ENCODE measurements around the gene PRTN3.

Gene PRTN3

DNA sequence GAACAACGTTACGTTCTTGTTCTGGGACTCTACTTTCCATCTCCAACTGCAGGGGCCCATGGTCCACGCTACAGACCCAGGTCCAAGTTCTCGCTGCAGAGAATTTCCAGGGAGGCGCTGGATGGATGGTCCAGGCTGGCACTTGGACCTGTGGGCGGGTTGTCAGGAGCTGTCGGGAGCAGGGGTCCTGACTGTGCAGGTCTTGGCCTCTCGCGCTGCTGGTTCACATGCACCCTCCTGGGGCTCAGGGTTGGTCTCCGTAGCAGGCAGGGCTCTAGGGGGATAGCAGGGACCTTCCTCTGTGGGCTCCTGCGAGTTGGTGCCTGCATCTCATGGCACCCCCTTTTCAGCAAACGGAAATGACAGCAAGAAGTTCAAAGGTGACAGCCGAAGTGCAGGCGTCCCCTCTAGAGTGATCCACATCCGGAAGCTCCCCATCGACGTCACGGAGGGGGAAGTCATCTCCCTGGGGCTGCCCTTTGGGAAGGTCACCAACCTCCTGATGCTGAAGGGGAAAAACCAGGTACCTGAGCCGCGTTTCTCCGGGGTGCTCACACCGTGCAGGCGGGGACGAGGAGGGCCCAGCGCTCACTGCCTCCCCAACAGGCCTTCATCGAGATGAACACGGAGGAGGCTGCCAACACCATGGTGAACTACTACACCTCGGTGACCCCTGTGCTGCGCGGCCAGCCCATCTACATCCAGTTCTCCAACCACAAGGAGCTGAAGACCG is 36.9 kb upstream of the PRTN3 start:
- no peak for DNase-seq

DNA sequence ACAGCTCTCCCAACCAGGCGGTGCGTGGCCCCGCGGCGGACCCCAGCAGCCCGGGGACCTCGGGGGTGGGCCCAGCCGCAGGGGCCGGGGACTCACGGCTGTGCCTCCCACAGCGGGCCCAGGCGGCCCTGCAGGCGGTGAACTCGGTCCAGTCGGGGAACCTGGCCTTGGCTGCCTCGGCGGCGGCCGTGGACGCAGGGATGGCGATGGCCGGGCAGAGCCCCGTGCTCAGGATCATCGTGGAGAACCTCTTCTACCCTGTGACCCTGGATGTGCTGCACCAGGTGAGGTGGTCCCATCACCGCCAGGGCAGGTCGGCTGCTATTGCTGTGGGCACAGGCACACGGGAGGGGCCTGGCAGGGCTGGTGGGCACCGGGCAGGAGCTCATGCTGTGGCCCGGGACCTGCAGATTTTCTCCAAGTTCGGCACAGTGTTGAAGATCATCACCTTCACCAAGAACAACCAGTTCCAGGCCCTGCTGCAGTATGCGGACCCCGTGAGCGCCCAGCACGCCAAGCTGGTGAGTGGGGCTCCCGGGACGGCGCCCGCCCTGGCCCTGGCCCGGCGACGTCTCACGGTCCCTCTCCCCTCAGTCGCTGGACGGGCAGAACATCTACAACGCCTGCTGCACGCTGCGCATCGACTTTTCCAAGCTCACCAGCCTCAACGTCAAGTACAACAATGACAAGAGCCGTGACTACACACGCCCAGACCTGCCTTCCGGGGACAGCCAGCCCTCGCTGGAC is 36.2 kb upstream of the PRTN3 start:
- no peak for DNase-seq

DNA sequence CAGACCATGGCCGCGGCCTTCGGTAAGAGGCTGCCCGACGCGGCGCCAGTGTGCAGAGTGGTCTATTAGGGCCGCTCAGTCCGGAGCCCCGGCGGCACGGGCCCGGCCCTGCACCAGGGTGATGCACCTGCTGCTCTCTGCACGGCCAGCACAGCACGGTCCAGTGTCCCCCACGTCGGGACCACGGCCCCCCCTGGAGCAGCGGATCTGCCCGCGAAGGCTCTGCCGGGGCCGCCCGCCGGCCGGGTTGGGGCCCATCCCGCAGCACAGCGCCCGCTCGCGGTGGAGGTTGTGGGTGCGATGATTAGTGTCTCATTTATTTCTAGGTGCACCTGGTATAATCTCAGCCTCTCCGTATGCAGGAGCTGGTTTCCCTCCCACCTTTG is 35.6 kb upstream of the PRTN3 start:
- no peak for DNase-seq

DNA sequence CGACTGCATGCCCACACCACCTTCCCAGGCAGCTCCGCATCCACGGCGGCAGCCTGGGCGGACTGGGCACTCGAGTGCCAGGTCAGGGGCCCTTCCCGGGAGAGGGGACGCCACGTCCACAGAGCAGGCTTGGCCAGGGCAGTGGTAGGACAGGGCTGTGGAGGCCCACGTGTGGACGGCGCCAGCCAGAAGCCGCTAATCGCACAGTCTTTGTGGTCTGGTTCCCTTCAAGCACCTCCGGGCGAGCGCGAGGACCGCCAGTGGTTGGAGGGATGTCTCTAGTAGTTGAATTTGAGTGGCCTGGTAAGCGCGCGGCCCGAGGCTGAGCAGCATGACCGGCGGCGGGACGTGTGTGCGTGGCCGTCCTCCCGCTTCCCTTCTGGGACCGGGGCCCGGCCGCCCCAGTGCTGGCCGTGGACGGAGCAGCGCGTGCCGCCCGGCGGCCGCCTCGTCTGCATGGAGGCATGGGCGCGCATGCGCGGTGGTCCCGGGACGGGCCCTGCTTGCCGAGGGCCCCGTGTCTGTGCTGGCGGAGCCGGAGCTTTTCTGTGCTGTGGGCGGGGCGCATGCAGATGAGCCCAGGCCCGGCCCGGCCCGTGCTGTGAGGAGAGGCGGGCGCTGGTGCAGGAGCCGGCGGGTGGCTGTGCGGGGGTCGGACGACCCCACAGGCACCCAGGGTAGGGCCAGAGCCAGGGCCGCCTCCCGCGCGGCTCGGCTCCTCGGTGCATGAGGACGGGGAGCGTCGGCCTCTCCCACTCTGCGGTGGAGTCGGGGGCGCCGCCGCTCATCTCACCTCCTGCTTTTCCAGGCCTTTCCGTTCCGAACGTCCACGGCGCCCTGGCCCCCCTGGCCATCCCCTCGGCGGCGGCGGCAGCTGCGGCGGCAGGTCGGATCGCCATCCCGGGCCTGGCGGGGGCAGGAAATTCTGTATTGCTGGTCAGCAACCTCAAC is 34.9 kb upstream of the PRTN3 start:
- DNase-seq = no peak

DNA sequence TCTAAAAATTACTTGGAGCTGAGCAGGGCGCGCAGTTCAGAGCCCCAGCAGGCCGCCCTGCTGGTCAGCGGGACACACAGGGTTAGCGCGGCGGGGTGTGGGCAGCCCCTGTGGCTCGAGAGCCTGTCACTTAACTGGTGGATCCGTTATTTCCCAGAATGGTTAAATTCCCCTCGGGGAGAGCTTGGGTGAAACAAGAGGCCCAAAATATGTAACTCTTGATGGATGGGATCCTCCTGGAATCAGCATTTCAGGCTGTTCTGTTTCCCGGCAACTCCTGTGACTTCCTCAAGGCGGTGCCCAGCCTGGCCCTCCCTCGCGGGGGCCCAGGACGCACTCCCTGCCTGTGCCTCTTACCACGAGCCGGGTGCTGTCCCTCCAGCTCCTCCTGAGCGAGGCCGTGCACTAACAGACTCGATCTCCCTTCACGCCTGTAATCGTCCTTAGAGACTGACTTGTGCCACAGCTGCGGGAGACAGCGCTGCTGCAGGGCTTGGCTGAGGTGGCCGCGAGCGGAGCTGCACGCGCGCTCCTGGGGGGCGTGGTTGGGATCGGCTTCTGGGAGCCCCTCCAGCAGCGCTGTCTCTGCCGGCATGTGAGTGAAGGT is 33.9 kb upstream of the PRTN3 start:
- no peak for DNase-seq

DNA sequence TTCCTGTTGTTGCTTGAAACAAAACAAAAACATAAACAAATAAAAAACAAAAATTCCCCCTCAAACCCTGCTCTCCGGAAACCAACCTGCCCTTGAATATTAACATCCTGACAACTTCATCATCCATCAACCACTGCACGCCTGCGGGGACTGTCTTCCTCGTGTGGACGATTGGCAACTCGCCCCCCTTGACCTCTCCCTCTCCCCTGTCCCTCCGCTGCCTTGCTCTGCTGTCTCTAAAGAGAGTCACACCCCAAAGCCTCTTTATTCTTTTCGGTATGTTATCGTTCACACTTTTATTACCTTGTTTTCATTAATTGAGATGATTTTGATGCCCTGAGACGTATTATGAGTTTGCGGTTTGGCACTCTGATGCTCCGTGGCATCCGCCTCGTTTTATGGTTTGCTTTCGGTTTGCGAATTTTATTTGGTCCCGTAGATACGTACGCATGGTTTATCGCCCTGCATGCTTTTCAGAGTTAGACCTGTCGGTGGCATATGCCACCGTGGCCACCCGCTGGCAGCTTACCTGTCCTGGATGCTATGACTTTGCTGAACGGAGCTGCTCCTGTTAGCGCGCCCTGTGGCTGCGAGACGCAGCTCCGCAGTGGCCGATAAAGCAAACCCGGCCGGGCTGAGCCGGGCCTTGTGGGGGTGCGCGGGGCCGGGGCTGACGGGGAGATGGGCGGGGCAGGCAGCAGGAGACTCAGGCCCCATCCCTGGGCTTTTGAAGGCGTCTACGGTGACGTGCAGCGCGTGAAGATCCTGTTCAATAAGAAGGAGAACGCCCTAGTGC is 33.0 kb upstream of the PRTN3 start:
- DNase-seq = no peak

DNA sequence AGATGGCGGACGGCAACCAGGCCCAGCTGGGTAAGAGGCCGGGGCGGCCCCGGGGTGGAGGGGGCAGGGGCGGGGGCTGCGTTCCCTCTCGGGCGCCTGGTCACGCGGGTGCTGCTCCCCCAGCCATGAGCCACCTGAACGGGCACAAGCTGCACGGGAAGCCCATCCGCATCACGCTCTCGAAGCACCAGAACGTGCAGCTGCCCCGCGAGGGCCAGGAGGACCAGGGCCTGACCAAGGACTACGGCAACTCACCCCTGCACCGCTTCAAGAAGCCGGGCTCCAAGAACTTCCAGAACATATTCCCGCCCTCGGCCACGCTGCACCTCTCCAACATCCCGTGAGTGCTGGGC is 32.4 kb upstream of the PRTN3 start:
- no peak for DNase-seq

DNA sequence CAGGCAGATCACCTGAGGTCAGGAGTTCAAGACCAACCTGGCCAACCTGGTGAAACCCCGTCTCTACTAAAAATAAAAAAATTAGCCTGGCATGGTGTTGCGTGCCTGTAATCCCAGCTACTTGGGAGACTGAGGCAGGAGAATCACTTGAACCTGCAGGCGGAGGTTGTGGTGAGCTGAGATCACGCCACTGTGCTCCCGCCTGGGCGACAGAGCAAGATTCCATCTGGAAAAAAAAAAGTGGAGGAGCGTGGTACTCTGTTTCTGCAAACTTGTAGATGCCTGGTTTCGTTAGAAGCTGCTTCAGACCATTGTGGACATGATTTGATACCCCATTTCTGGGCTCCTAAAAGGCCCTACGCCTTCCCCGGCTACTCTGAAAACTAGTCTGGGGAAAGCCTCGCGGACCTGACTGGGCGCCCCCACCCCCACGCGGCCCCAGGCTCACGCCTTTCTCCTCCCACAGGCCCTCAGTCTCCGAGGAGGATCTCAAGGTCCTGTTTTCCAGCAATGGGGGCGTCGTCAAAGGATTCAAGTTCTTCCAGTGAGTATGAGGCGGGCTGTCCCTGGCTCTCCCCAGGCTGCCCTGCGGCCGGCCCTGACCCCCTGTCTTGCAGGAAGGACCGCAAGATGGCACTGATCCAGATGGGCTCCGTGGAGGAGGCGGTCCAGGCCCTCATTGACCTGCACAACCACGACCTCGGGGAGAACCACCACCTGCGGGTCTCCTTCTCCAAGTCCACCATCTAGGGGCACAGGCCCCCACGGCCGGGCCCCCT is 30.5 kb upstream of the PRTN3 start:
- DNase-seq = no peak

DNA sequence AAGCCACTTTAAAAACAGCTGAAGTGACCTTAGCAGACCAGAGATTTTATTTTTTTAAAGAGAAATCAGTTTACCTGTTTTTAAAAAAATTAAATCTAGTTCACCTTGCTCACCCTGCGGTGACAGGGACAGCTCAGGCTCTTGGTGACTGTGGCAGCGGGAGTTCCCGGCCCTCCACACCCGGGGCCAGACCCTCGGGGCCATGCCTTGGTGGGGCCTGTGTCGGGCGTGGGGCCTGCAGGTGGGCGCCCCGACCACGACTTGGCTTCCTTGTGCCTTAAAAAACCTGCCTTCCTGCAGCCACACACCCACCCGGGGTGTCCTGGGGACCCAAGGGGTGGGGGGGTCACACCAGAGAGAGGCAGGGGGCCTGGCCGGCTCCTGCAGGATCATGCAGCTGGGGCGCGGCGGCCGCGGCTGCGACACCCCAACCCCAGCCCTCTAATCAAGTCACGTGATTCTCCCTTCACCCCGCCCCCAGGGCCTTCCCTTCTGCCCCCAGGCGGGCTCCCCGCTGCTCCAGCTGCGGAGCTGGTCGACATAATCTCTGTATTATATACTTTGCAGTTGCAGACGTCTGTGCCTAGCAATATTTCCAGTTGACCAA is 29.8 kb upstream of the PRTN3 start:
- DNase-seq = no peak

DNA sequence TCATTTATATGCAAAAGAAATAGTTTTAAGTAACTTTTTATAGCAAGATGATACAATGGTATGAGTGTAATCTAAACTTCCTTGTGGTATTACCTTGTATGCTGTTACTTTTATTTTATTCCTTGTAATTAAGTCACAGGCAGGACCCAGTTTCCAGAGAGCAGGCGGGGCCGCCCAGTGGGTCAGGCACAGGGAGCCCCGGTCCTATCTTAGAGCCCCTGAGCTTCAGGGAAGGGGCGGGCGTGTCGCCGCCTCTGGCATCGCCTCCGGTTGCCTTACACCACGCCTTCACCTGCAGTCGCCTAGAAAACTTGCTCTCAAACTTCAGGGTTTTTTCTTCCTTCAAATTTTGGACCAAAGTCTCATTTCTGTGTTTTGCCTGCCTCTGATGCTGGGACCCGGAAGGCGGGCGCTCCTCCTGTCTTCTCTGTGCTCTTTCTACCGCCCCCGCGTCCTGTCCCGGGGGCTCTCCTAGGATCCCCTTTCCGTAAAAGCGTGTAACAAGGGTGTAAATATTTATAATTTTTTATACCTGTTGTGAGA is 29.2 kb upstream of the PRTN3 start:
- no peak for DNase-seq

DNA sequence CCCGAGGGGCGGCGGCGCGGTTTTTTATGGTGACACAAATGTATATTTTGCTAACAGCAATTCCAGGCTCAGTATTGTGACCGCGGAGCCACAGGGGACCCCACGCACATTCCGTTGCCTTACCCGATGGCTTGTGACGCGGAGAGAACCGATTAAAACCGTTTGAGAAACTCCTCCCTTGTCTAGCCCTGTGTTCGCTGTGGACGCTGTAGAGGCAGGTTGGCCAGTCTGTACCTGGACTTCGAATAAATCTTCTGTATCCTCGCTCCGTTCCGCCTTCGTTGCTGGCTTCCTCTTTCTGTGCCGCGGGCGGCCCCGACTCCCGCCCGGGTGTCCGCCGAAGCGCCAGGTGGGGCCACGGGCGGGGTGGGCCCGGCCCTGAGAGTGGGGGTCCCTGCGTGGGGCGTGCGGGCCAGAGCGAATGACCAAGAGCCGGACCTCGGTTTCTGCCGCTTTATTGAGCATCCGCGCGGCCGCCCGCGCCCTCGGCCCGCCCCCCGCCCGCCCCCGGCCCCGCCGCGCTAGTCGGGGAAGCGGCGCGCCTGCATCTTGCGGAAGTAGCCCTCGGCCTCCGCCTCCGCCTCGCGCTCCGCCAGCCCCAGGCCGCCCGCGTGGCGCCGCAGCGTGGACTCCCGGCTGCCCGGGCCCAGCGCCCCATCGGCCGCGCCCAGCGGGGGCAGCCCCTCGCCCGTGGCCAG is 28.6 kb upstream of the PRTN3 start:
- DNase-seq = no peak

DNA sequence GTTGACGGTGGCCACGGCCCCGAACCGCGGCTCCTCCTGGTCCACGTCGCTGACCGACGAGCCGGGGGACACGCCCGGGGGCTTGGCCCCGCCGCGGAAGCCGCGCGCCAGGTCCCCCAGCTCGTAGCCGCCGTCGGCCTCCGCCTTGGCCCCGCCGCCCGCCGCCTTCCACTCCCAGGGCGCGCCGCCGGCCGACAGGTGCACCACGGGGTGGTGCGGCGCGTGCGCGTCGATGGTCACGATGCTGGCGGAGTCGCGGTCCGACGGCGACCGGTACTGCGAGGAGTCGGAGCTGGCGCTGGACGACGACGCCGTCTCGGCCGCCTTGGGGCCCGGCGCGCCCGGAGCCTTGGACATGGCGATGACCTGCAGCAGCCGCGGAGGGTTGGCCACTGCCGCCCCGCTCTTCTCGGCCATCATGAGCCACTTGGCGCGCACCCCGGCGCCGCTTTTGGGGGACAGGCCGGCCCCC is 28.0 kb upstream of the PRTN3 start:
- no peak for DNase-seq

DNA sequence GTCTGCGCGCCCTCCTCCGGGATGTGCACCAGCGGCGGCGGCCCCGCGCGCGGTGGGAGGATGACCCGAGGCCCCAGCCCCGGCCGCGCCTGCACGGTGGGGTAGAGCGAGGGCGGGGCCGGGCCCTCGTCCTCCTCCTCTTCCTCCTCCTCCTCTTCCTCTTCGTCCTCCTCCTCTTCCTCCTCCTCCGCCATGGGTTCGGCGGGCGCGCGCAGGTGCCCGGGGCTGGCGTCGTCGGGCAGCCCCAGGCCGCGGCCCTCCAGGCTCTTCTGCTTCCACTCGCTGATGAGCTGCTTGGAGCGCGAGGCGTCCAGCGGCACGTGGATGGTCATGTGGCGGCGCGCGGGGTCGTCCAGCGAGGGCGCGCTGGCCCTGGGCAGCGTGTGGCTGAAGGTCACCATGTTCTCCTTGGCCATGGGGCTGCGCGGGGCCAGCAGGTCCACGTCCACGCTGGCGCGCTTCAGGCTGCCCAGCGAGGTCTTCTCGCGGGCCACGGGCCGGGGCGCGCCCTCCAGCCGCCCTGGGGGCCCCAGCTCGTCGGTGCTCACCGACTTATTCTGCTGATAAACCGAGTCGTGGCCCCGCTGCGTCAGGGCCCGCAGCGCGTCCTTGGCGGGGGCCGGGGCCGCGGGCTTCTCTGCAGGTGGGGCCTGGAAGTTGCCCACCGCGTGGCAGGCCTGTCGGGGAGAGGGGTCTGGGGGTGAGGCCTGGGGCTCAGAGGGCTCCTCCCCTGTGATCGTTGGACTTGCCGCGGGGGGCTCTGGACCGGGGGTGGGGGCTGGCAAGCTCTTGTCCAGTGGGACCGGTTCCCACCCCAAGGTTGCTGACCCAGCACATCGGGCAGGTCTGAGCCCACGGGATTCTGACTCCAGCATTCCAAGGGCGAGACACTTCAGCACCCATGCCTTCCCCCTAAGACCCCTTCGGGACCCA is 27.3 kb upstream of the PRTN3 start:
- no peak for DNase-seq

DNA sequence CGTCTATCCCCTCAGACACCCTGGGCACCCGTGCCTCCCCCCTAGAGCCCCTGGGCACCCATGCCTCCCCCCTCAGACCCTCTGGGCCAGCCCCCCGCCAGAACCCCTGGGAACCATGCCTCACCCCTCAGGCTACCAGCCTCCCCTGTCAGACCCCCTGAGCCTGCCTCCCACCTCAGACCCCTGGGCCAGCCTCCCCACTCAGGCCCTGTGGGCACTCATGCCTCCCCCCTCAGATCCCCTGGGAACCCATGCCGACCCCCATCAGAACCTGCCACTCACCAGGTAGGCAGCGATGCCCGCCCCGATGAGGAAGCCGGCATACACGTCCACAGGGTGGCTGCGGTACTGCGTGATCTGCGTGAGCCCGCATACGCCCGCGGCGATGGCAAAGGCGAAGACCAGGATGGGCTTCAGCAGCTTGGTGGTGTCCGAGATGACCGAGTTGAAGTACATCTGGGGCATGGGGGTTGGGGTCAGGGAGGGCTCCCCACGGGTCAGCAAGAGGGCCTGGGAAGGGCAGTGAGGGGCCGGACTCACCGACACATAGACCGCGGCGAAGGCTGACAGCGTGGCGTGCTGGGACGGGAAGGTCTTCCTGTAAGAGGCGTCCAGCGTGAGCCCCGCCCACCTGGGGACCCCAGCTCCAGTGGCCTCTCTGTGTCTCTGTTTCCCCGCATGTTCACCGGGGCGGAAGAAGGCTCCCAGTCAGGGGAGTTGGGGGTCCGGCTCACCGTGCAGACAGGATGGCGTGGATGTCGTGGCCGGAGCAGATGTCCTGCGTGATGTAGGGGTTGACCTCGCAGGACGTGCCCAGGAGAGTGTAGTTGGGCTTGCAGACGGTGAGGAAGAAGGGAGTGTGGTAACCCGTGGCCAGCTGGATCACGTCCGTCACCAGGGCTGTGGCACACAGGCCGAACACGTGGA is 26.4 kb upstream of the PRTN3 start:
- DNase-seq = no peak

DNA sequence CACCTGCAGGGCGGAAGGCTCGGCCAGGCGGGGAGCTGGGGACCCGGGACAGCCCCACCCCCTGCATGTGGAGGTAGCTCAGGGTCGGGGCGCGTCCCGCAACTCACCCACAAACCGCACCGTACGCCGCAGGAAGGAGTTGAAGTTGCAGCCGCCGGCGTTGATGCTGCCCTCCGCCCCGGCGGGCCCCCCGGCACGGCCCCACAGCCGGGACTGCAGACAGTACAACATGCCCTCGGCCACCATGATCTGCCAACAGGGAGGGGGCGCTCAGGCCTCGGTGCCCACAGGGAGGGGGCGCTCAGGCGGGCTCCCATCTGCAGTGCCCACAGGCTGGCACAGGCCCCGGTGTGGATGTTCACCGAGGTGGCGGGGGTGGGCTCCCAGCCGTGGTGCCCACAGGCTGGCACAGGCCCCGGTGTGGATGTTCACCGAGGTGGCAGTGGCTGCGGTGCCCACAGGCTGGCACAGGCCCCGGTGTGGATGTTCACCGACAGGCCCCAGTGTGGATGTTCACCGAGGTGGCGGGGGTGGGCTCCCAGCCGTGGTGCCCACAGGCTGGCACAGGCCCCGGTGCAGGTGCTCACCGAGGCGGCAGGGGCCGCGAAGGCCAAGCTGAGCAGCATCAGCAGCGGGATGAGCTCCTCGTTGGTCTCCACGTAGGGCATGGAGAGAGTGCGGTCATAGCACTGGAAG is 25.6 kb upstream of the PRTN3 start:
- DNase-seq = no peak

DNA sequence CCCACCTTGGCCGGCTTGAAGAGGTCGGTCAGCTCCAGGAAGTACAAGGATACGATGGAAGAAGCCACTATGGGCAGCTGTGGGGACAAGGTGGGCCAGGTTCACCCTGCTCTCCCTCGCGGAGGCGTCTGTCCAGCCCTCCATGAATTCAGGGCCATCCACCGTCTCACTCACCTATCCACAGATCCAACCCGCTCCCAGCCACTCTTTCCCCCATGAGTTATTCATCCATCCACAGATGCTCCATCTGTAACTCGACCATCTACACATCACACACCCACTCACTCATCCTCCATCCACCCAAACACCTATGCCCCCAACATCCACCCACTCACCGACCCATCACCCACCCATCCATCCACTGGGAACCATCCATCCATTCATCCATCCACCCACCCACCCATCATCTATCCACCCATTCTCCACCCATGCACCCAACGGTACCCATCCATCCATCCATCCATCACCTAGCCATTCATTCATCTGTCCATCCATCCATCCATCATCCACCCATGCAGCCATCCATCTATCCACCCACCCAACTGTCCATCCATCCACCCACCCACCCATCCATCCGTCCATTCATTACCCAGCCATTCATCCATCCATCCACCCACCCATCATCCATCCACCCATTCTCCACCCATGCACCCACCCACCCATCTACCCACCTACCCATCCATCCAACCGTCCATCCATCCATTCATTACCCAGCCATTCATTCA is 24.9 kb upstream of the PRTN3 start:
- no peak for DNase-seq
